Astrocyte (in vitro differentiated cells and primary cell): ENCODE results near the gene TBK1.

Source experiments
- EZH2 ChIP-seq: IDR thresholded peaks from 2 replicates; pipeline ENCODE4 v1.6.1; 2012; ENCODE audit warnings: mild to moderate bottlenecking, low read length, inconsistent platforms; ENCODE audit not compliant: insufficient read depth
- TF ChIP-seq, protein P1 (sequence below): IDR thresholded peaks from 2 replicates; pipeline ENCODE4 v1.5.1; 2011; ENCODE audit warnings: low read depth, mild to moderate bottlenecking, inconsistent platforms, low read length, moderate library complexity; ENCODE audit not compliant: insufficient read depth

- TF ChIP-seq, protein P1, sequence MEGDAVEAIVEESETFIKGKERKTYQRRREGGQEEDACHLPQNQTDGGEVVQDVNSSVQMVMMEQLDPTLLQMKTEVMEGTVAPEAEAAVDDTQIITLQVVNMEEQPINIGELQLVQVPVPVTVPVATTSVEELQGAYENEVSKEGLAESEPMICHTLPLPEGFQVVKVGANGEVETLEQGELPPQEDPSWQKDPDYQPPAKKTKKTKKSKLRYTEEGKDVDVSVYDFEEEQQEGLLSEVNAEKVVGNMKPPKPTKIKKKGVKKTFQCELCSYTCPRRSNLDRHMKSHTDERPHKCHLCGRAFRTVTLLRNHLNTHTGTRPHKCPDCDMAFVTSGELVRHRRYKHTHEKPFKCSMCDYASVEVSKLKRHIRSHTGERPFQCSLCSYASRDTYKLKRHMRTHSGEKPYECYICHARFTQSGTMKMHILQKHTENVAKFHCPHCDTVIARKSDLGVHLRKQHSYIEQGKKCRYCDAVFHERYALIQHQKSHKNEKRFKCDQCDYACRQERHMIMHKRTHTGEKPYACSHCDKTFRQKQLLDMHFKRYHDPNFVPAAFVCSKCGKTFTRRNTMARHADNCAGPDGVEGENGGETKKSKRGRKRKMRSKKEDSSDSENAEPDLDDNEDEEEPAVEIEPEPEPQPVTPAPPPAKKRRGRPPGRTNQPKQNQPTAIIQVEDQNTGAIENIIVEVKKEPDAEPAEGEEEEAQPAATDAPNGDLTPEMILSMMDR = no peak
- TF ChIP-seq EZH2 = no peak
These were observed 82.8 kb downstream of the TBK1 start for GRCh38 chr12:64534672-64535199.
